Stimulated activated CD8-positive, alpha-beta memory T cell treated with anti-CD3 and anti-CD28 coated beads, Interleukin-12 subunit alpha, Interleukin-12 subunit beta, amount 100 ng/mL, for 1 hour (primary cell): ENCODE data around the gene SMYD3.

ENCODE experiments used
- DNase-seq: peaks from one replicate; pipeline ENCODE4 v3.0.0-alpha.2; 2020; ENCODE audit warnings: low read depth

Gene SMYD3

DNA sequence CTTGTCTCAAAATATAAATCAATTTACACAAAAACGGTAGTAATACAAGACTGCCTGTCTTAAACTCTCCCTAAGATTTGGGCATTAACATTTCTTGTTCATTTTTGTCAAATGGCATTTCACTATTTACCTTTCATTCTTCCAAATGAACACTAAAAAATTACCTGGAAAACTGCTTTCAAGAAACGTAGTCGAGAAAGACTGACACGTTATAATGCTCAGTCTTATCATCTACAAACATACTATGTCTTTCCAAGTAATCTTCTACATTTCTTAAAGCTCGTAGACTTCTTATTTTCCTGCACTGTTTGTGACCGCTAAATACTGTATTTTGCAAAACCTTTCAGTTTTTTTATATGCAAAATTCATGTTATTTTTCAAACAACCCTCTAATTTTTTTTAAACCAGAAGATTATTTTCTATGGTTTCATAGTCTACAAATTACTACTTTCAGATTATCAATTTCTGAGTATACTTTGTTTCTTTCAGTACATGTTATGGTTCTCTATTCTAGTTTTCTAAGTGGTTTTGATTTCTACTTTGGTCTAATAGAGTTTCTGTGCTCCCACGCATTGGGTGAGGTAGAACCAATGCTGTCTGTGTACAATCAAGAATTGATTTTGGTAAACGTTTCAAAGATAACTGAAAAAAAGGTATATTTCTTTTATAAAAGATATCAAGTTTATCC lies 336.4 kb downstream of the SMYD3 start:
- no peak for DNase-seq

GRCh38 chr1:246169486-246169885 lies 337.6 kb downstream of the SMYD3 start:
- DNase-seq: no peak

GRCh38 chr1:246169019-246169418 lies 338.1 kb downstream of the SMYD3 start:
- DNase-seq: no peak

GRCh38 chr1:246166841-246167240 lies 340.2 kb downstream of the SMYD3 start:
- DNase-seq: no peak

DNA sequence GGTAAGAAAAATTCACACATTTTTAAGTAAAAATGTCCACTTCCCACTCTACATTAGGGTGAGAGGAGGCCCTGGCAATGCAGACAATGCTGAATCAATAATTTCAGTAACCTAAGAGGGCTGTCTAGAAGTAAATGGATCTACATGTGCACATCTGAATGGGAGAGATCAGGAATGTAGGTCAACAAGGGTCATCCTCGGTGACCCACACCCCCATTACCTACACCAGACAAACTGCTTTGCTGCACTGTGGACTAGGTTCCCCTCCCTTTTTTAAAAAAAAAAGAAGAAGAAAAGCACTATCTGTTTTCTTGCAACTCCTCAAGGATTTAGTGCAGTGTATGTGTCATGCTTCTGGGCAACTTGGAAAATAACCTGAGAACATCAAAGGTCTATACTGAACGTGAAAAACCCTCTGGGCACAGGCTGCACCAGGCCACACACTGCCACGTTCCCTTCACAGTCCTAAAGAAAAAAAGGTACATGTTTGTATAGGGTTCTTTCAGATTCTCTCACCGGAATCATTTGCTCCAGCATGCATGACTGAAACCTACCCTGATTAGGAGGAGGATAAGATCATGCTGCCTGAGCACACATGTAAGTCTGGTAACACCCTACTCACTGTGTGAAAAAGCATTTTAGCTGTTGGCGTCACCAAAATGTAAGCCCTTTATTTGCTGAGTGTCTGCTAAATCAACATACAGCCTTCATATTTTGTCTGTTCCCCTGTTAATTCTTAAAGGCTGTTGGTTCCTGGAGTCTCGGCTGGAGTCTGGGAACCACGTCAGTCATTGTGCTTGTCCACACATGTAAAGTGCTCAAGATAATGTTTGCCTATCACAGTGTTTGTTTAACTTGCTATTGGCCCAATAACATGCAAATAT lies 341.0 kb downstream of the SMYD3 start:
- no peak for DNase-seq

- no peak for DNase-seq
Measured at GRCh38 chr1:246164764-246165163, 342.3 kb downstream of the SMYD3 start.

GRCh38 chr1:246162560-246162959 lies 344.5 kb downstream of the SMYD3 start:
- no peak for DNase-seq

DNA sequence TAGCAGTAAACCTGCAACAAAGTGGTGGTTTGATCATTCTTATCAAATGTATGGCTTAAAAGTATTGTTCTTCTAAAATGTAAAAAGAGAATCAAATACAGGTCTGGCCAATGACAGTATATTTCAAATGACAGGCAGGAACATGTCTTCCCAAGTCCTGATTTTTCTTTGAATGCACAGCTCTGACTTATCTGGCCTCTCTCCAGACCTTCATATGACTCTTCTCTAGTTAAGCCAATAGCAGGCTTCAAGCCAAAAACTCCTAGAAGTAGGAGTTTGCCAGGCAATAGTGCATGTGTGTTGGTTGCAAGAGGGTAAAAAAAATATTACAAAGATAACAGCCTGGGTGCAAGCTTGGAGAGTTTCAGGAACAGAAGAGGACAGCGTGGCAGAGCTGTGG lies 345.5 kb downstream of the SMYD3 start:
- no peak for DNase-seq

- no peak for DNase-seq
Measured at GRCh38 chr1:246160905-246161304, 346.2 kb downstream of the SMYD3 start.

- DNase-seq: no peak
Measured at GRCh38 chr1:246160374-246160773, 346.7 kb downstream of the SMYD3 start.

DNA sequence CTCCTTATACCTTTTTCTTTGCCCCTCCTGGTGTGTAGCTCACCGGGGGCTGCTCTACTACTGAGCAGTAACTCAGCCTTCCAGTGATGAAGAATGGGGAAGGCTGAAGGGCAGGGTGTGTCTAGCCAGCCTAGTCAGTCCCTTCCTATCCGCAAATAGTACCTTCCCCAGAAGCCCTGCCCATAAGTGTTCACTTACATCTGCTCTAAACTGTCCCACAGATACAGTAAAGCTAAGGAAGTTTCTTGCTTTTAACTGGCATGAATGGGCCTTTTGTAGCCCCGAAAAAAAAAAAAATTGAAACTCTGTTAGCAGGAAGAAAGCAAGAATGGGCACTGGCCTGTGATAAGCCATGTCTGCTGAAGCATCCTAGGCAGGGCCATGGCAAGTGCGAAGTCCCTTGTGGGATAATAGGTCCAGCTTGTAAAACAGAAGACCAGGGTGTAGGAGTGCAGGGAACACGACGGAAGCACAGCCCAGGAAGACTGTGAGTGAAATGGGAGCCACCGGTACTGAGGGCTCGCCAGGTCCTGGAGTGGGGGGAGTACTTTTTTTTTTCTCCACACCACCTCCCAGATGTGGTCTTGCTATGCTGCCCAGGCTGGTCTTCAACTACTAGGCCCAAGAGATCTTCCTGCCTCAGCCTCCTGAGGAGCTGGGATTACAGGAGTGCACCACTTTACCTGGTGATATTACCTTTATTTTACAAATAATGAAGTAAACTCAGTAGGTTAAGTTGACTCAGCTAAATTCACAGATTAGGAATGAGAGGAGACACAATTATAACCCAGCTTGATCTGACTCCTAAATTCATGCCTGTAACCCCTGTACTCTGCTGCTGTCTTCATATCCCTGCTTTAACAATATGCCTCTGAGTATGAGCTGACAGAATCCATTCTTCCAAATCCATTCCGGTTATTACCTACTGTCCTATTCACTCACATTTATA lies 347.5 kb downstream of the SMYD3 start:
- no peak for DNase-seq

GRCh38 chr1:246158131-246158530 lies 348.9 kb downstream of the SMYD3 start:
- no peak for DNase-seq

DNA sequence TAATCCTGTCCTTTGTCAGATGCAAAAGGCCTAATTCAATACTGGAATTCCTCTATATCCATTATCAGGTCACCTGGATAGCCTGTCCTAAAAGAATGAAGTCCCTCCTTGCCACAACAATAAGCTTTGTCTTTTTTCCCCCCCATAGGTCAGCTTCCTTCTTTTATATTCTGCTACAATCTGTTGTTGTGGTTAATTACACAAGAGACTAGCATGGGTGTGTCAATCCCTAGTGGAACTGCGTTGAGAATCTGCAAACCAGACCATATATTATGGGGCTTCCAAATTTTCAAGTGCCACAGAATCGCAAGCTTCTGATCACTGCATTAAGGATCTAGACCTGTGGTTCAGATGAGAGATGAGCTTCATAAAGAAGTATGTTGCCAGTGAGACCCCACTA lies 349.6 kb downstream of the SMYD3 start:
- no peak for DNase-seq

DNA sequence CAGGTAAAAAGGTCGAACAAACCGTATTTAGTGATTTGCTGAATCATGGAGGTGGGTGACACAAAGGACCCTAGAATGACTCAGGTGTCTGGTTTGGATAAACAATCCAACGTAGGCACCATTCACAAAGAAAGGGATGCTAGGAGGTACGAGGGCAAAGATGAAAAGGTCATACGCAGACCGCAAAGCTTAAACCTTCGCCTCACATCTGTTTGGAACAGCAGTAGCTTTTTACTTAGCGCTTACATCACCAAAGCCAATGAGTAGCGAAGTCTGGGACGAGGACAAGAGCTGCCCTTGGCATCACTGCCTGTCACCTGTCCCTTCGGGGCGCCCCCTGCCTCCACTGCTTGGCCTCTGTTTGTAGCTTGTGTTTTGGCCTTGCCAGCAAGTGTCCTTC lies 350.2 kb downstream of the SMYD3 start:
- DNase-seq: no peak

DNA sequence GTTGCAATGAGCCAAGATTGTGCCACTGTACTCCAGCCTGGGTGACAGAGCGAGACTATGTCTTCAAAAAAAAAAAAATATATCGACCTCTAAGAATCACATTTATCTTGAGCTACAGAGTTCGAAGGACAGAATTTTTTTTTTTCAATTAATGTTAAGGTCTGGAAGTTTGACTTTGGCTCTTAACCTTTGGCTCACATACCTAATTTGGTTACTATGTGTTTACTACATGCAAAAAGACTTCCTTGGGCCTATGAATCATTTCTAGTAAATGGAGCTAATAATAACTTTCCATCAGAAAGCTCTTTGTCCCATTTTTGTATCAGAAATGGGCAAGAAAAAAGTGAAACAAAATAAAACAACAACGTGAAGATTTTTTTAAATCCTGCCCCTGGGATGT lies 351.2 kb downstream of the SMYD3 start:
- DNase-seq: no peak

GRCh38 chr1:246153796-246154212 lies 353.3 kb downstream of the SMYD3 start:
- no peak for DNase-seq

DNA sequence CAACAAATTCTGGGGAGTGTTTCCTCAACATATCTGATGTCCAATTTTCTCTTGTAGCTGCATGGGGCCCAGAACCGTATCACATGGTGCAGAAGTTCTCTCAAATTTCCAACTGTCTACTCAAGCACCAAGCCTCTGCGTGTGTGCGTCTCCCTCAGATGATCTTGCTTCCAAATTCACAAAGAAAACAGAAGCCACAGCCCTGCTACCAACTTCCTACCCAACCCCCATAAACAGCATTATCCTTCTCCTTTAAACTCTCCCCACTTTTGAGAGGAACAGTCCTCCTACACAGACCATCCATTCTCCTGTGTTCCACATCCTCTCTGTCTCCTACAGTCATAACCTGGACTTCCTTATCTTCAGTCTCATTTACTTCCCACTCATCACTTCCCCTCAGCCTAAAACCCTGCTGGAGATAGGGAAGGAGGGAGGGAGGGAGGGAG lies 354.1 kb downstream of the SMYD3 start:
- DNase-seq: no peak

GRCh38 chr1:246151796-246152434 lies 355.2 kb downstream of the SMYD3 start:
- DNase-seq: no peak

DNA sequence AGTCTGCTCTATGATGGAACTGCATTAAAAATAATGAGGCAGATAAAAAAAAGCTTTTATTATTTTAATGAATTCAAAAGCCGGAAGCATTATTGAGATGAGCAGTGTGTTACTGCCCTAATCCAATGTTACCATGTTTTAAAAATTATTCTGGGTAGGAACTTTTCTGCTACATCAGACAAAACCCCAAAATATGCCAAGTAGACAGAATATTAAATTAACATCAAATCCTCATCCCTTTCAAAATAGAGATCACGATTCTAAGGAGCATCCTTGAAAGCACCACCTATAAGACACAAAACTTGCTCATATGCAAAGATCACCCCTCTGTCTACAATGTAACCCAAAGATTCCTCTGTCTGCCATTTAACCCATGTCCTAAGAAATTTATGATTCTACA lies 357.5 kb downstream of the SMYD3 start:
- no peak for DNase-seq

GRCh38 chr1:246147524-246148461 lies 359.3 kb downstream of the SMYD3 start:
- no peak for DNase-seq
